Iris pigment epithelial cell (primary cell): ENCODE data around the gene HDAC4.
A peak's percentile ranks its signal among the peaks of the same experiment; 100 is the strongest.

ENCODE experiments used
- DNase-seq: peaks from one replicate; pipeline ENCODE4 v3.0.0-alpha.2; 2011; ENCODE audit warnings: low read depth

HDAC4 gene

DNA sequence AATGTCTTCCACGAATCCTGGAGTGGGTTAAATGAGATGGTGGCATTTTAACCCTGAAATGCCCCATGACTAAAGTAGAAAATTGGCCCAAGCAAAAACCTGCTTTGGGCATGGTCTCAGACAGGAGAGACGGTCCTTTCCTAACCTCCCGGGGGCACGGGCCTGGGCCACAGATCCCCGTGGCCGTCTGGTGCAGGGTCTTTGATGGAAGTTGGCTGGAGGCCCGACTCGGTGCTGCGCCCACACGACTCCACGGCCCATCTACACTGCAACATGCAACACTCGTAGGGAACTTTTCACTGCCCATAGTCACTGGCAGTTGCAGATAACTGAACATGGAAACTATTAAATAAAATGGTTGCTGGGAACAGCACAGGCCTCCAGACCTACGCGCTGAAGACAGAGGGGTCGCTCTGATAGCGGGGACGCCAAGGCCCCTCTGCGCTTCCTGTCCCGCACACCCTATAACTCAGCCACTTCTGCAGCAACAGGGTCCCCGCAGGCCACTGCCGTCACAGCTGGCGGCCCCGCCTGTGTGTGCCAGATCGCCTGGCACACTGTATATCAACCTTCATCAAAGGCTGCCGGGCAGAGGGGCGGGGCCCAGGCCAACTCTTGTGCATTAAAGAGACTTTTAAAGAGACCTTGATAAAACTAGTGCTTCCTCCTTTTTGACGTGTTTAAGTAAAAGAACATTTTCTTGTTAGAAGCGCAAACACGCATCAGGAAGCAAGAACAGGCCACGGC, 338.8 kb downstream of the HDAC4 start:
- no peak for DNase-seq

DNA sequence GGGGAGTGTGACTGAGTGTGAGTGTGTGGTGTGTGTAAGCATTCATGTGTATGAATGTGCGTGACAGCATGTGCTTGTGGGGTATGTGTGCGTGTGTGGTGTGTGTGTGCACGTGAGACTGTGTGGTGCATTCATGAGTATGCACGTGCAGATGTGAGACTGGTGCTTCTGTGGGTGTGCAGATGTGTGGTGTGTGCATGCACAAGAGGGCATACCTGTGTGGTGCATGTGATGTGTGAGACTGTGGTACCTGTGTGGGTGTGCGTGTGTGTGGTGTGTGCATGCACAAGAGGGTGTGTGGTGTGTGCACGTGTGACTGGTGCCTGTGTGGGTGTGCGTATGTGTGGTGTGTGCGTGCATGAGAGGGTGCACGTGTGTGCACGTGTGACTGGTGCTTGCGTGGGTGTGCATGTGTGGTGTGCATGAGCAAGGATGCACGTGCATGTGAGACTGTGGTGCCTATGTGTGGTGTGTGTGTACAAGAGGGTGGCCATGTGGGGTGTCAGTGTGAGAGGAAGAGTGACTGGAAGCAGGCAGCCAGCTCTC, 339.6 kb downstream of the HDAC4 start:
- no peak for DNase-seq

DNA sequence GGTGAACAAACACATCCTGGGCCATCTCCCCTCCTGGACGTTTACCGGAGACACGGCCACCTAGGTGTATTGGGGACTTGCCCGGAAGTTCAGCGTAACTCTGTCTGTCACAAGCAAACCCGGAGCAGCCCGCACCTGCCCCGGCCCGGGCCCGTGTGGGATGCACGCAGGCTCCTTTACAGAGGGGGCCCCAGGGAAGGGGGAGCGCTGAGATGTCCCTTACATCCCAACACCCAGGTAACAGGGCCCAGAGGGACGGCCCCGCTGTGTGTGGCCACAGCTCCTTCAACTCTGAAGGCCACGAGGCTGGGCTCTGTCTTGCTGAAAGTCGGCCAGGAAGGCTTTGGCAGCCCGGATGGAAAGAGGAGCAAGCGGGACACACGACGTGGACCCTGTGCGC, 340.1 kb downstream of the HDAC4 start:
- DNase-seq = no peak

DNA sequence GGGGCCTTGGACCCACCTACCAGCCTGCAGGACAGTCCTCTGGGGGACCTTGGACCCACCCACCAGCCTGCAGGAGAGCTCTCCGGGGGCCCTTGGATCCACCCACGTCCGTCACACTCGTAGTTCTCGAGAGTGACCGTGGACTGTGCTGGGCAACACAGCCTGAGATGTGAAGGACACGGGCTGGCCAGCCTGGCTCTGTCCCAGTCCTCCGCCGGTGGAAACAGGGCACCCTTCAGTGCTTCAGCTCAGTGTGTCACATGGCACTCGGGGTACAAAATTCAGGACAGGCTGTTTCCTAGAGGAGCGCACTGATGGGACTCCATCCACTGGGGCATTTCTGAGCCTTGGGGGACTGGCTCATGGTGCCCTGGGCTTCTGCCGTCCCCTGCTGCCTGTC, 341.0 kb downstream of the HDAC4 start:
- no peak for DNase-seq

DNA sequence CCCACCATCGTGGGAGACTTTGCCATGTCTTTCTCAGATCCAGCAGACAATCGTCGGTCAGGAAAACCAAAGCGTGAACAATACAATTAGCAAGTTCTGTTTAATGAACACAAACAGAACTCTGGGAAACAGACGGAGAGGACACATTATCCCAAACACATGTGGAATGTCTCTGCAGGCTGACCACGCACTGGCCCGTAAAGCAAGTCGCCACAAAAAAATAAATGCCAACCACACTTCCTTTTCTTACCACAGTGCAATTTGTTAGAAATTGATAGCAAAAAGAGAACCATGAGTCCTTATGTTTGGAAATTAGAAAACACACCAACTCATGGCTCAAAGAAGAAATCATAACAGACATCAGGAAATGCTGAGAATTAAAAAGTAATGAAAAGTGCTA, 342.1 kb downstream of the HDAC4 start:
- DNase-seq = no peak

DNA sequence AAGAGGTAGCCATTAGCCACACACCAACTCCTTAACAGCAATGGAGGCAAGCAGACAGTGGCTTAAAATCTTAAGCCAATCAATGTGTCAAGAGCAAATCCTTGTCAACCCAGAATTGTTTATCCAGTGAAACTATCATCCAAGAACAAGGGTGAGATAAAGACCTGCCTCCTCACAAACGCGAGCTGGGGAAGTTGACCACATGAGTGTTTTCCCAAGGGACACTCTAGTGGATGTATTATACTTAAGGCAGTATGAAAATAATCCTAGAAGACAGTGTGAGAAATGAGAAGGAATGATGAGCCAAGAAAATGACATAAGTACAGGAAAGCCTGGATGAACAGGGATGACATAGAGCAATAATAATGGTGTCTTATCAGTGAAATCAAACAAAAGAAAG, 343.3 kb downstream of the HDAC4 start:
- no peak for DNase-seq

DNA sequence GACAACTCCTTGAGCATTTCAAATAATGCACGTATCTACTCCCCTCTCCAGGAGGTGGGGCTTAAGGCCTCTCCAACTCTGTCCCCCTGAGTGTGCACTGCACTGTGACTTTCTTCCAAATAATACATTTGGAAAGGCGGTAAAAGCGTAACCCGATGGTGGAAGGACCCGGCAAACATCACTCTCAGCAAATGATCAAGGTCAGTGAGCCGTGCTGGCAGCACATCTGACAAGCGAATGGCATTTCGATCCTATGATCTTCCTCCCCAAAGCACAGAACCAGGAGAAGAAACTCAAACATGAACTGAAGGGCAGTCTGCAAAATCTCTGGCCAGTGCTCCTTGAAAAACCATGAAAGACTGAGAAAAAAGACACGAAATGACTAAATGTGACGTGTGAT, 344.2 kb downstream of the HDAC4 start:
- no peak for DNase-seq

DNA sequence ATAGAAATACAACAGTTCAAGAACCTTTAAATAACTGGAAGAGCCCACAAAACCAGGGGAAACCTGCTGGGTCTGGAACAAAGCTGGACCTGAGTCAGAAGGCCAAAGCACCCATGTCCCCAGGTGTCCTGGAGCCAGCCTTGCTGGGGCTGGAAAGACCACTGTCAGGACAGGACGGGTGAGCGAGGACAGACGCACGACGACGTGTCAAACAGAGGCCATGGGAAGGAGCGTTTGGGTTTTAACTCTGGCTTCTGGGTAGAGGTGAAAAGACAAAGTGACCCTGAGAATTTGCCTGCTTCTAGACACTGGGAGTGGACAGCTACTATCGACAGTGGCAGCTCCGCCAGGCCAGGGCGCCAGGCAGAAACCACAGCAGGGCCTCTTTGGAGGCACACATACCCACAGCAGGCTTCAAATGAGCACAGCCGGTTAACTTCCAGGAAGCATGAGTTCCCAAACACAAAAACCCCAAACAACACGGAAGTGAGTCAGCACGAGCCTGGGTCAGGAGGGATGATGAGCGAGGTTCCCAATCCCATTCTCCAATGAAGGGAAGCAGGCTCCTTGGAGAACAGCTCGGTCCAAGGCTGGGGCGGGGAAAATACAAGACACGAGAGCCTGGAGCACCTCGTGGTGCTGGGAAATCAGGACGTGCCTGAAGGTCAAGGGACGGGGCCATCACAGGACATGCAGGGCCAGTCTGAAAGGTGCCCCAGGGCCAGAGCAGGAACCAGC, 344.9 kb downstream of the HDAC4 start:
- peak; percentile 32 for DNase-seq

DNA sequence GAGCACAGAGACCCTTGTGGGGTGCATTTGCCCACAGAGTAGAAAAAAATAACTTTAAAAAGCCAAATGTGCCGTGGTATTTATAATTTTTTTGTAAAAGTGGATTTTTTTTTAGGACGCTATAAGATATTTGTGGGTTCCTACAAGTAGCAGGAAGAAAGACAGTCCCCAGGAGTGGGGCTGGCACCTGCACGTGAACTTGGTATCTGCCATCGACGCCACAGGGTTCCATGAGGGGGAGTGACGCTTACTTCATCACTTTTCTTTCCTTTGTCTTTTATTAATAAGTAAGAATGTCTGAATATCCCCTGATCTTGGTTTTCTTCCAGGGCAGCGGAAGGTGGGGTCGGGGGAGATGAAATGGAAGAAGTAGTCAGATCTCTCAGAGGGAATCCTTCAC, 345.9 kb downstream of the HDAC4 start:
- DNase-seq = no peak

DNA sequence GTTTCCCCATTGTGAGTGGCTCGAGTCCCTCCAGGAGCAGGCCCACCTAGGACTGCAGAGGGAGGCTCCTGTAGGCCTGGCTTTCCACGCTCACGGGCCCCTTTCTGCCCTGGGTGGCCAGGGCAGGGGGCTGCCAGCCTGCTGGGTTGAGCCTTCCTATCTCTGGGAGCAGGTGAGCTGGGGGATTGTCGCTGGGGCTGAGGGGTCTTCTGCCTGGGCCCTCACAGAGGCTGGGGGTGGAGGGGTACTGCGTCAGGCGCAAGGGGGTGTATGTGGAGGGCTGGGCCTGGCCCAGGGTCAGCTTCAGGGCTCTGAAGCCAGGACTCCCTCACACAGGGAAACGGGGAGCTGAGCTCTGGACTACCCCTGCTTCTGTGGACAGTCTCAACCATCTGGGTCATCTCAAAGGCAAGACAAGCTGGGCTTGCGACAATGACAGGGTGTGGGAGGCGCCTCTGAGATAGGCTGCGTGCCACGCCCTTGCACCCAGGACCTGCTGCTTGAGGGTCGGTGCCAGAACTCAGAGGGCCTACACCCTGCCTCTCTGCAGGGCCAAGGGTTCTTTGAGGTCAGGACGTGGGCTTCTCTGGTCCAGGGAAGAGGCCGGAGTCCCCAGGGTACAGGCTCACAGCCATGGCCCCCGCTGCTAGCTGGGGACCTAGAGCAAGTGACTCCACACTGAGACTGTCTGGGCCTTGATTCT, 346.9 kb downstream of the HDAC4 start:
- no peak for DNase-seq

DNA sequence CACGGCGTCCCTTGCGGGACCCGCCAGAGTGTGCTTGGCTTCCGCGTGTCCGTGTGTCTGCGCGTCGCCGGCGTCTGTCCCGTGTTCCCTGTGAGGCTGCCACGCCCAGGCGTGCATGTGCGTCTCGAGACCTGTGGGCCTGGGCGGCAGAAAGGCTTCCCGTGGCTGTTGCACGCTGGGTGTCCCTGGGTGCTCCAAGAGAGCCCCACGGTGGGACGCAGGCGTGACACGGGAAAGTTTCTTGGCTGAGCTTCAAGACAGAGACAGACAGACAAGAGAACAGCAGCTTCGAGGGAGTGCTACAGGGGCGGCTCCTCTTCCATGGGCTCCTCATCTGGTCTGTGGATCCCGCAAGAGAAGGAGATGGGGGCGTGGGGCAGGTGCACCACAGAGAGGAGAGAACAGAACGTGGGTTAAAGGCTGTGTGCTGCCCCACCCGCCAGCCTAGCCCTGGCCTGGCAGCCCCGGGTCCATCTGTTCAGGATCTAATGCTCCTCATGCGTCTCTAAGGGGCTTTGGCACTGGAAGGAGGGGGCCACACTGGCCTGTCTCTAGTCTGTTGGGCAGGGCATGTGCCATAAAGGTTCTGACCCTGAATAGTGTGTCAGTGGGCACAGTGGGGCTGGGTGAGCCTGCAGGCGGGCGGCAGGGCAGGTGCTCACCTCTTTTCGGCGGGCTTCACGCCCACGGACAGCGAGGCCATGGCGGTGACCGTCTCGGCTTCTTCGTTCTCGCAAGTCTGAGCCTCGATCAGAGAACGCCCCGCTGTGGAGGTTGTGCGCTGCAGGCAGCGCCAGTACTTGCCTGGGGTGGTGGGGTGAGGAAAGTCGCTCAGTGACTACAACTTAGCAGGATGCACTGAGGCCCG, 347.8 kb downstream of the HDAC4 start:
- DNase-seq = no peak

DNA sequence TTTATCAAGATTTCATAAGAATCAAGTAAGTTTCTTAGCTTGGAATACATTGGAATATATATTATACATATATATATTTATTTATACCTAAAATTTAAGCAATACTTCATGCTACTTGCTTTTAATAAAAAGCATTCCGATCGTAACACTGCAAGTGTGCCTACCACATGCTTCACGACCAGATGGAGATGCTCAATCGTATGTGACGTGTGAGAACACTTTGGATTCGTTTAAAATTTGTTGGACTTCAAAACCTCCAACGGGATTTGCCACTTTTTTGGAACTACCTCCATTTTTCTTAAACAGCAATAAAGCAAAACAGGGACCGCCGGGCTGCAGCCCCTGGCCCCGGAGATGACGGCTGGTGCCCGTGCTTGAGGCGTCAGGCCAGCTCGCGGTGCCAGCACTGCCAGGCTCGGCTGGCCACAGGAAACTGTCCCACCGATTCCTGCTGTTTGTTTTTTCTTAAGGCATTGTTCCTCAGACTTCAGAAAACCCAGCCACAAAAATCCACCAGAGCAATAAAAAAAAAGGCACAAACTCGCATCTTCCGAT, 348.9 kb downstream of the HDAC4 start:
- DNase-seq = no peak

DNA sequence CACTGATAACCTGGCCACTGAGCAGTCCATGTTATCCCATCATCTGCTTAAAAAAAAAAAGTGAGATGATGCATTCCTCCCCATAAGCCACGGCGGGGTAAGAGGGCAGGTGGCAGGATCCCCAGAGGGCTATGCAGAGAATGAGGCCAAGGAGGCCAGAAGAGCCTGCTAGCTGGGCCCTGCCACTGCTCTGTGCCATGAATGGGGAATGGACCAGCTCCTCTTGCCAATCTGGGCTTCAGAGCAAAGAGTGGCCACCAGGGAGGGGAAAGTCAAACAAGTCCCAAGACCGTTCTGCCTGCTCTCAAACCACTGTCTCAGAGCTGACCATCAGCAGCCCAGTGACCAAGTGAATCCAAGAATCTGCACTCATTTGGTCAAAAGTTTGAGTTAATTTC, 350.6 kb downstream of the HDAC4 start:
- DNase-seq = no peak

DNA sequence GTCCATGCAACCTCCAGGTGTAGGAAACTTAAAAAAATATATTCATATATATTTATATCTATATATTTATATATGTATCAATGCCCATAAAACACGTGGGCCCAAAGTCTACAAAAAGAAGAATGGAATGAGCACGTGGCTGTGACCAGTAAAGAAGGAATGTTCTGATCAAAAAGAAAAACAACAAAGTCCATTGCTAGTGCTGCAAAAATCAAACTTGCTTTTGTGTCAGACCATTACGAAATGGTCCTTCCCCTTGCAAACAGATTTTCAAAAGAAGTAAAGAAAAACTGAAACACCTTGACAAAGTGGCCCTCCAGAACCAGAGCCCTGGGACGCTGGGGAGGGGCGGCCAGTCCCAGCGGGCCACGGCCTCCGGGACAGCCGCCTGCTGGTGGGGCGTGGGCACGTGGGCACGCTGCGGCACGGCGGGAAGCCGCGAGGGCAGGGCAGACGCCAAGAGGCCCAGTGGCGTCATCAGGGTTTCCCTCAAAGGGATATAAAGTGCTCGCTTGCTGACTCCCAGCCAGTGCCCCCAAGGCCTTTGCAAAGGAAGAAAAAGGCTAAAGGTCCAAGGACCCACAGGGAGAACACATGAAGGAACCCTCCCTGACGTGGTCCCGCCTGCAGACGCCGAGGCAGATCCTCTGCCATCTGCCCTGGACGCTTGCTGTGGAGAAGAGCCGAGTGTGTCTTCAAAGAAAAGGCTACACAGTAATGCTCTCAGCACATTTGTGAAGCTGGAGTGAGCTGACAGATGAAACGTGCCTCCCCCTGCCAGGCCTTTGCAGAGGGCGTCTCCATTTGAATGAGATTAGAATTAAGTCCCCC, 351.2 kb downstream of the HDAC4 start:
- peak; percentile 63 for DNase-seq

DNA sequence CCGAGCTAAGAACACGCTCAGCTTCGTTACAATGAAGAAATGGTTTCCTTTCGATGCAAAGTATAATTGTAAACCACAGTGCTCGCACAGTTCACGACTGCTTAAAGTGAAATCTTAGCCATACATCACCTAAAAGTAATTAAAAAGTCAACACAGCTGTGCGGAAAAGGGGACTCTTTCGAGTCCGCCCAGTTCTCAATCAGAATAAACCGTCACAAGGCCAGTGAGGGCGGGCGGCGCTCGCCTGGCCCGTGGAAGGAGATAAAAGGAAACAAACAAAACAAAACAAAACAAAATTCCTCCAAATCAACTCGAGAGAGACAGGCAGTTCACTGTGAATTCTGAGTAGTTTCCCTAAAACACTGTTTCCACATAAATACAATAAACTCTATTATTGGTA, 352.1 kb downstream of the HDAC4 start:
- DNase-seq = no peak

DNA sequence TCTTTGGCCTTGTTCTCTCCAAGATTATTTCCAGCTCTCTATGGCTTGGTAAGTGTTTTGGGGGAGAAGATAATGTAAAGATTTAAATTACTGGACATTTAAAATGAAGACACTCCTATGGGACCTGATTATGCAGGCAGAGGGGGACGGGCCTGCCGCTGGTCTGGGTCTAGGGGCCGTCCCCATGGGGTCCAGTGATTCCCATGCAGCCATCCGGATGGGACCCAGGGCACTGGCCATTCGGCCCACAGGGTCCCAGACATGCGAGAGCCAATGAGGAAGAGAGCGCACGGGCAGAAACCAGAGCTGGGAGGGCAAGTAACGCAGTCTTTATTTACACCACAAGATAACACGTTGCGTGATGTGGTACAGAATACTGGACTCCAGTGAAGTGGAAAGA, 353.0 kb downstream of the HDAC4 start:
- no peak for DNase-seq

DNA sequence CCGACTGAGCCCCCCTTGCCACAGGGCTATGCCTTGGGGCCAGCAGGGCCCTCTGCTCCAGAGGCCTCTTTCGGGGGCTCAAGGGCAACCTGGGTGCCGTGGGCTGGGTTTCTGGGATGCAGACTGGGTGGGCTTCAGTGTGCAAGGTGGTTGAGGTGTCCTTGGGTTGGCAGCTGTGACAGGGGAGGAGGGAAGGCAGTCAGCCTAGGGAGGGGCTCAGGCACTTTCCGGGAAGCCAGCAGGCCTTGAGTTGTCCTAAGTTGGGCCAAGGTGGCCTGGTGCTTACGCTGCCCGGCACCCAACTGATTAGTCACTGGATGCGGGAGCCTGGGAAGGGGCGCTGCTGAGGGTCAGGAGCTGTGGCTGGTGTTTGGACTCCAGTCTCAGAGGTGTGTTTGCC, 353.4 kb downstream of the HDAC4 start:
- no peak for DNase-seq

DNA sequence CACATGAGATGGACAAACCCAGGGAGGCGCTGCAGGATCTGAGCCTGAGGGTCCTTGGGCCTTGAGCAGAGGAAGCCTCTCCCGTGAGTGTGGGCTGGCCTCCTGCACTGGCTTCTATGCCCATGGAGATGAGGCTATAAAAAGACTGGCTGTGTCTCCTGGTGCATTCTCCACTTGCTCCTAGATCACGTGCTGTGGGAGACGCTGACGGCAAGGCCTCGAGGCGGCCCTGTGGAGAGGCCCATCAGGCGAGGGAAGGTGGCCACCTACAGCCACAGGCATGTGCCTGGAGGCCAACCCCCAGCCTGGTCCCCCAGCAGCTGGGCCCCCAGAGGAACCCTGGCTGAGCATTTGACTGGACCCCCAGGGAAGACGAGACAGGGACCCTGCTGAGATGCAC, 354.0 kb downstream of the HDAC4 start:
- no peak for DNase-seq

DNA sequence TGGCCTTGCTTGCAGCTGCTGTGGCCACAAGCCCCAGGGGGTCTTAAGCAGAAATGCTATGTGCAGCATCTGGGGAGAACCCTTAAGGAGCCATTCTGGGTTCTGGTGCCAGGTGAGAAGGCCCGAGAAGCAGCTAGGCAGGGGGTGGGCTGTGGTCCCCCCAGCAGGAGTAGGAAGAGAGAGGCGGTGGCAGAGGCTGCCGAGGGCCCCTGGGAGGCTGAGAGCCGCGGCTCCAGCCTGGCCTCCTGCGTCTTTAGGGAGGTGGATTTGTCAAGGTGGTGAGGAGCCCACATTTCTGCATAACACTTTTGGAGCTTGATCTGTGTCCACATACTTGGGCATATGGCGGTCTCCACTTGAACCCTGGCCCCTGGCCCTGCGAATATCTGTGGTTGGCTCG, 356.5 kb downstream of the HDAC4 start:
- DNase-seq = no peak

DNA sequence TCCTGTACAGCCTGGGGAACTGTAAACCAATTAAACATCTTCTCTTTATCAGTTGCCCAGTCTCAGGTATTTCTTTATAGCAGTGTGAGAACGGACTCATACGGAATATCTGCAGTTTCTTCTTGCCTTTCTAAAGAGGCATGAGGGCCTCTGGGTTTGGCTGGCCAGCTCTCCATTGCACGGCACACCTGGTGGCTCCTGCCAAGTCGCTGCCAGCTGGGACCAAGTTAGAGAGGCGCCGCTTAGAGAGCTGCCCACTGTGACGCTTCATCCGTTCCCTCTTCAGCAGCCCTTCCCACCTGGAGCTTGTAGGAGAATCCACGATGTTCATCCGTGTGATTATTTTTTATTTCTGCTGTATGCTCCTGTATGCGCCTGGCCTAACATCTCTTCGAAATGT, 357.5 kb downstream of the HDAC4 start:
- DNase-seq = no peak
